BJ (cell line): Measurements from ENCODE around the gene TXNDC8. TPM values are rescaled to one million over a fixed set of nuclear protein-coding genes. Genes with fewer than 3 reads are reported as not detected.
"Not testable (repeated sequence)": the region's sequence is repeated elsewhere in the genome, so short reads cannot be mapped to it uniquely, and the experiment has no call there.

ENCODE experiments used
- CTCF ChIA-PET: fragments of 350-600 bp; formaldehyde crosslinking; extraction: SDS; loops from one replicate; lab custom pipeline; 2021; ENCODE audit warnings: antibody characterized with exemption, inconsistent platforms; lab: Yijun Ruan, JAX
- POLR2A ChIA-PET: fragments of 300-600 bp; sonication (Branson Sonifier 250); formaldehyde crosslinking; extraction: SDS; loops from one replicate; lab custom pipeline; 2021; ENCODE audit warnings: antibody characterized with exemption; lab: Charles Lee
- DNase-seq: peaks from one replicate; pipeline ENCODE4 v3.0.0-alpha.2; 2011; ENCODE audit warnings: low read depth
- H3K27me3 ChIP-seq: 2 replicates; pipeline ENCODE4 v1.6.0; 2011; ENCODE audit warnings: low read length; ENCODE audit not compliant: control insufficient read depth, insufficient read depth
- H3K36me3 ChIP-seq: 2 replicates; pipeline ENCODE4 v1.5.1; 2011; ENCODE audit warnings: low read length; ENCODE audit not compliant: control insufficient read depth, insufficient read depth
- H3K4me3 ChIP-seq: 2 replicates; pipeline ENCODE4 v1.5.1; 2011; ENCODE audit warnings: low read depth, mild to moderate bottlenecking, control low read depth, low read length
- polyA plus RNA-seq: library from polyadenylated mRNA; depleted of rRNA; stranded (reverse); fragments of >200 nt; gene quantifications from 2 replicates; pipeline ENCODE4 v1.2.3, GENCODE V29; 2011
- TF ChIP-seq, protein P1 (sequence below): IDR thresholded peaks from 2 replicates; pipeline ENCODE4 v1.5.1; 2011; ENCODE audit warnings: low read depth, mild to moderate bottlenecking, control low read depth, inconsistent platforms, low read length, moderate library complexity; ENCODE audit not compliant: insufficient read depth

Gene TXNDC8
- polyA plus RNA-seq, 1 experiment, result not detected

DNA sequence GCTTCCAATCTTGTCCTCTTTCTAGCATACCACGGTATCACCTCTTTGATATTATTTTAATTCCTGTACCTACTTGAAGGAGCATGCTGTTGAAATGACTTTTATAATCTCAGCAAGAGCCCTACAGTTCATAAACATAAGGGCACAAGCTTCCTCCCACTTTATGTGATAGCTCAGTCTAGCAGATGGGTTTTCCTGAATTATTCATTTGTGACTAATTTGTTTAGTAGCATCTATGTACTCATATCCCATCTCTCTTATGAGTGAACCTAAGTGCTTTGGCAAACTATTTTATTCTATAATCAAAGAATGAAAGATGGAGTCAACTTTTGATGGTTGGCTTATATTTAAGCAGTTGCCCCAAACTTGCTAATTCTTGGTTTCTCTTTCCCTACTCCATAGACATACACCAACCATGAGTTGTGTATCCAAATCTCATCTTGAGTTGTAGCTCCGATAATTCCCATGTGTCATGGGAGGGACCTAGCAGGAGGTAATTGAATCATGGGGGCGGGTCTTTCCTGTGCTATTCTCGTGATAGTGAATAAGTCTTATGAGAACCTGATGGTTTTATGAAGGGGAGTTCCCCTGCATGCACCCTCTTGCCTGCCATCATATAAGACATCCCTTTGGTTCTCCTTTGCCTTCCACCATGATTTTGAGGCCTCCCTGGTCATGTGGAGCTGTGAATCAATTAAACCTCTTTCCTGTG, 17.7 kb downstream of the TXNDC8 start:
- Histone ChIP-seq H3K36me3 (no peaks in the 10 kb centered on the region), H3K27me3 (no peaks in the 10 kb centered on the region), H3K4me3 (no peak overlapping the region)
- DNase-seq, result no peak
- ChIA-PET POLR2A (interaction anchor here (0.6 to 0.7 kb wide), 3 partner anchors 23 to 43 kb away, joined by 3 read pairs; no protein-coding TSS in a partner anchor), CTCF (interaction anchor here (1.1 kb wide), 1 partner anchor 12 kb away, joined by 3 read pairs; no protein-coding TSS in a partner anchor)
- TF ChIP-seq, protein P1, sequence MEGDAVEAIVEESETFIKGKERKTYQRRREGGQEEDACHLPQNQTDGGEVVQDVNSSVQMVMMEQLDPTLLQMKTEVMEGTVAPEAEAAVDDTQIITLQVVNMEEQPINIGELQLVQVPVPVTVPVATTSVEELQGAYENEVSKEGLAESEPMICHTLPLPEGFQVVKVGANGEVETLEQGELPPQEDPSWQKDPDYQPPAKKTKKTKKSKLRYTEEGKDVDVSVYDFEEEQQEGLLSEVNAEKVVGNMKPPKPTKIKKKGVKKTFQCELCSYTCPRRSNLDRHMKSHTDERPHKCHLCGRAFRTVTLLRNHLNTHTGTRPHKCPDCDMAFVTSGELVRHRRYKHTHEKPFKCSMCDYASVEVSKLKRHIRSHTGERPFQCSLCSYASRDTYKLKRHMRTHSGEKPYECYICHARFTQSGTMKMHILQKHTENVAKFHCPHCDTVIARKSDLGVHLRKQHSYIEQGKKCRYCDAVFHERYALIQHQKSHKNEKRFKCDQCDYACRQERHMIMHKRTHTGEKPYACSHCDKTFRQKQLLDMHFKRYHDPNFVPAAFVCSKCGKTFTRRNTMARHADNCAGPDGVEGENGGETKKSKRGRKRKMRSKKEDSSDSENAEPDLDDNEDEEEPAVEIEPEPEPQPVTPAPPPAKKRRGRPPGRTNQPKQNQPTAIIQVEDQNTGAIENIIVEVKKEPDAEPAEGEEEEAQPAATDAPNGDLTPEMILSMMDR, result no peak

GRCh38 chr9:110317911-110318310, 19.8 kb downstream of the TXNDC8 start:
- H3K4me3 ChIP-seq, result no peak overlapping the region
- H3K36me3 ChIP-seq, result no peaks in the 10 kb centered on the region
- ChIA-PET CTCF (no interaction called here), POLR2A (no interaction called here)
- H3K27me3 ChIP-seq, result no peaks in the 10 kb centered on the region
- TF ChIP-seq, protein P1, result no peak
- DNase-seq, result no peak

DNA sequence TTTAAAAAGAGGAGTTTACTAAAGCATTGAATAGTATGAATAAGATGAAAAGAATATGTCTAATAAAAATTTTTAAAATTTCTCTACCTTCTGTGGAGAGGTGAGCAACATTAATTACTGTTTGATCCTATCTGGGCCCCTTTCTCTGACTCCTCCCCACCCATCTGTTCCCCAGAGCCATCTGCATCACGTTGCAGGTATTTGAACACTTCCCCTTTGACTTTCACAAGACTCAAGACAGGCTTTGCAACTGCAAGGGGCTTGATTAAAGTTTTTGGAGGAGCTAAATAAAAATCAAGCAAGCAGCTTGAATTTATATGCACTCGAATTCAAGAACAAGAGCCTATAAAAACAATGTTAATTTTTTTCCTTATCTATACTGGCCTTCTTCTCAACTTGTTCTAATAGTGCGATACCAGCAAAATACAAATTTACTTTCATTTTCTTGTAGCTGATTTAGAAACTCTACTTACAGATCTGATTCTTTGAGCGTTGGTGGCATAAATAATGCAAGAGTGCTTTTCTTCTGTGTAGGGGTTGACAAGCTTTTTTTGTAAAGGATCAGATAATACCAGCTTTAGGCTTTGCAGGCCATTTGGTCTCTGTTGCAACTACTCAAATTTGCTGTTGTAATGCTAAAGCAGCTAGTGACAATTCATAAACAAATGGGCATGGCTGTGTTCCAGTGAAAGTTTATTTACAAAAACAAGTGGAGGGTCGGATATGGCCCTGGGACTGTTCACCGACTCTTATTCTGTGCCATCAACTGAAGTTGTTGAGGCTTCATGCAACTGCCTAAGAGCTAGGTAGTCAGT, 21.2 kb downstream of the TXNDC8 start:
- no peak overlapping the region for H3K4me3 ChIP-seq
- DNase-seq, result no peak
- no peaks in the 10 kb centered on the region for H3K36me3 ChIP-seq
- CTCF ChIA-PET, result no interaction called here
- TF ChIP-seq, protein P1, result no peak
- no peaks in the 10 kb centered on the region for H3K27me3 ChIP-seq
- POLR2A ChIA-PET, result no interaction called here

- H3K27me3 ChIP-seq, H3K36me3 ChIP-seq, H3K4me3 ChIP-seq, DNase-seq, CTCF ChIA-PET, POLR2A ChIA-PET: not testable (repeated sequence)
Measured at GRCh38 chr9:110311978-110312377, 25.7 kb downstream of the TXNDC8 start.

GRCh38 chr9:110309681-110310080, 28.0 kb downstream of the TXNDC8 start:
- no peak overlapping the region for H3K4me3 ChIP-seq
- POLR2A ChIA-PET, result no interaction called here
- H3K27me3 ChIP-seq, result no peaks in the 10 kb centered on the region; the same call in 1 of the 2 replicates
- CTCF ChIA-PET, result no interaction called here
- TF ChIP-seq, protein P1, result no peak
- DNase-seq, result no peak
- H3K36me3 ChIP-seq, result no peaks in the 10 kb centered on the region
